HFF-Myc (cell line): ENCODE results near the gene CD2.

ENCODE experiments used
- DNase-seq: peaks from one replicate; pipeline ENCODE4 v3.0.0-alpha.2; 2011; ENCODE audit warnings: low read depth; ENCODE audit errors: extremely low read depth
- H3K4me3 ChIP-seq: replicated peaks from 2 replicates; pipeline ENCODE4 v1.5.1; 2011; ENCODE audit warnings: low read depth, mild to moderate bottlenecking, control low read depth, low read length
- TF ChIP-seq, protein P1 (sequence below): IDR thresholded peaks from 2 replicates; pipeline ENCODE4 v1.5.1; 2012; ENCODE audit warnings: mild to moderate bottlenecking, low read depth, low read length, control low read depth; ENCODE audit errors: missing control alignments

Gene CD2

DNA sequence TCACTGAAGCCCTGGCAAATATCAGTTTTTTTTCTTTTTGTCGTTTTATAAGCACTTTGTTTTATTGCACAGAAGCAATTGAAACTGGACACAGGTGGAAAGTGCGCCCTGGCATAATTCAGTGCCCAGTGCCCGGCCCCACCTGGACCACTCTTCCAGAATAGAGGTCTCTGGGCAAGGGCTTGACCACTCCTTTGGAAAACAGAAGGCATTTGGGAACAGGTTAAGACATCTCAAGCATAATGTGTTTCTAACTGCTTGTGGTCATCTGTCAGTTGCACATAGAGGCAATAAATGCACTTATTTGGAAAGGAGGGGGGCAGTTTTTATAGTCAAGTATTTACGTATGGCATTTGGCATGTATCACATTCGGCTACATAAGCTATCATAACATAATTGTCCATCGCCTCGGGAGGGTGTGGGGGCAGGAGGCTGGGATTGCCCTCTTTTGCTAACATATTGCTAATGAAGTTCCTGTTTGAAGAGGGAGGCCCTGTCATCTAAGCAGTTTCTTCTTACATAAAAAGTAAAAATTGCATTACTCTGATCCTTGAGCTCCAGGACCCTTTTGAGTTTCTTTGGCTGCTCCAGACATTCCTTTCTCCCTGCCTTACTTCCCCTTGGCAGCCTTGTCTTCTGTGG lies 14.7 kb upstream of the CD2 start:
- TF ChIP-seq, protein P1, sequence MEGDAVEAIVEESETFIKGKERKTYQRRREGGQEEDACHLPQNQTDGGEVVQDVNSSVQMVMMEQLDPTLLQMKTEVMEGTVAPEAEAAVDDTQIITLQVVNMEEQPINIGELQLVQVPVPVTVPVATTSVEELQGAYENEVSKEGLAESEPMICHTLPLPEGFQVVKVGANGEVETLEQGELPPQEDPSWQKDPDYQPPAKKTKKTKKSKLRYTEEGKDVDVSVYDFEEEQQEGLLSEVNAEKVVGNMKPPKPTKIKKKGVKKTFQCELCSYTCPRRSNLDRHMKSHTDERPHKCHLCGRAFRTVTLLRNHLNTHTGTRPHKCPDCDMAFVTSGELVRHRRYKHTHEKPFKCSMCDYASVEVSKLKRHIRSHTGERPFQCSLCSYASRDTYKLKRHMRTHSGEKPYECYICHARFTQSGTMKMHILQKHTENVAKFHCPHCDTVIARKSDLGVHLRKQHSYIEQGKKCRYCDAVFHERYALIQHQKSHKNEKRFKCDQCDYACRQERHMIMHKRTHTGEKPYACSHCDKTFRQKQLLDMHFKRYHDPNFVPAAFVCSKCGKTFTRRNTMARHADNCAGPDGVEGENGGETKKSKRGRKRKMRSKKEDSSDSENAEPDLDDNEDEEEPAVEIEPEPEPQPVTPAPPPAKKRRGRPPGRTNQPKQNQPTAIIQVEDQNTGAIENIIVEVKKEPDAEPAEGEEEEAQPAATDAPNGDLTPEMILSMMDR: no peak
- H3K4me3 ChIP-seq: no peak overlapping the region
- DNase-seq: no peak

DNA sequence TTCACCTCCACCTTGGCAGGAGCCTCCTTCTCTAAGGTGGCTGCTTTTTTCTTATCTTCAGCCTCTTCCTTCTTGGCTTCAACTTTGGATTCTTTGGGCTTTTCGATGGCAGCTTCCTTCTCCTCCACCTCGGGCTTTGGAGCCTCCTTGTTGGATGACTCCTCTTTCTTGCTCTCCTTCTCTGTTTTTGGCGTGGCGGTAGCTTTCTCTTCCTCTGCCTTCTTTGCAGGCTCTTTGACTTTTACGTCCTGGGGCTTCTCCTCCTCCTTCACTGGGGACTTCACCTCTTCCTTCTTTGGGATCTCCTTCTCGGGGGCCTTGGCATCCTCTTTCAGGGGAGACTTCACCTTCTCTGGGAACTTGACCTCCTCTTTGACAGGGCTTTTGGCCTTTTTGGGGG lies 13.9 kb upstream of the CD2 start:
- TF ChIP-seq, protein P1: no peak
- no peak overlapping the region for H3K4me3 ChIP-seq
- no peak for DNase-seq

DNA sequence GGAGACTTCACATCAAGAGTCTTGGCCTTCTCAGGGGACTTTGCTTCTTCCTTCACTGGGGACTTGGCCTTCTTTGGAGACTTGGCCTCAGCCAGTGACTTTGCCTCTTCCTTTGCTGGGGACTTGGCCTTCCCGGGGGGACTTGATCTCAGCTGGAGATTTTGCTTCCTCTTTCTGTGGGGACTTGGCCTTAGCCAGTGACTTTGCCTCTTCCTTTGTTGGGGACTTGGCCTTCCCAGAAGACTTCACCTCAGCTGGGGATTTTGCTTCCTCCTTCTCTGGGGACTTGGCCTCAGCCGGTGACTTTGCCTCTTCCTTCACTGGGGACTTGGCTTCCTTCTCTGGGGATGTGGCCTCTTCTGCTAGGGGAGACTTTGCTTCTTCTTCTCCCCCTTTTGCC lies 13.5 kb upstream of the CD2 start:
- TF ChIP-seq, protein P1: no peak
- no peak overlapping the region for H3K4me3 ChIP-seq
- no peak for DNase-seq

DNA sequence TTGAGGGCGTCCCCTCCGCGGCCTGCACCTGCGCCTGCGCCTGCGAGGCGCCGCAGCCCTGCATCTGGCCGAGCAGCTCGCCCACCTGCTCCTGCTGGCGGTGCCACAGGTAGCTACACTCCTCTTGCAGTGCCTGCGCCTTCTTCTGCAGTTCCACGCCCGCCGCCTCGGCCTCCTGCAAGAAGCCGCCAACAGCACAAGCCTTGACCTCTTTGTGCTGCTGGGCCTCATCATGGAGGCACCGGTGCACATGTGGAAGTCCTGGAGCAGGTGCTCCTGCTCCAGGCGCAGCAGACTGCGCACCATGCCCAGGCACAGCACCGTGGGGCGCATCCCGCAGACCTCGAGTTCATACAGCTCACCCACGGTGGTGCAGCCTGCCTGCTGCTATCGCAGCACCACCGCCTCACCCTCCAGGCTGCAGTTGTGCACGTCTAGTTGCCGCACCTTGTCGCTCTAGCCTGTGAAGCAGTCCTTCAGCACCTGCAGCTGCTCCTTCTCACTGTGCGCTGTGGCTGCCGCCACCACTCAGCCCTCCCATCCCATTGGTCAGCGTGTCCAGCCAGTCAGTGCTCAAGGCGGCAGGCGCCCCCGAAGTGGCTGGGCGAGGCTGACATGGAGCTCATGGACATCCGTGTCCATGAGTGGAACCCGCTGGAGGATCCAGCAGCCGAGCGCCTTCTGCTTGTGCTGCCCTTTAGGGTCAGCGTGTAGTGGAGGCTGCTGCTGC lies 12.2 kb upstream of the CD2 start:
- TF ChIP-seq, protein P1: no peak
- no peak overlapping the region for H3K4me3 ChIP-seq
- DNase-seq: no peak

DNA sequence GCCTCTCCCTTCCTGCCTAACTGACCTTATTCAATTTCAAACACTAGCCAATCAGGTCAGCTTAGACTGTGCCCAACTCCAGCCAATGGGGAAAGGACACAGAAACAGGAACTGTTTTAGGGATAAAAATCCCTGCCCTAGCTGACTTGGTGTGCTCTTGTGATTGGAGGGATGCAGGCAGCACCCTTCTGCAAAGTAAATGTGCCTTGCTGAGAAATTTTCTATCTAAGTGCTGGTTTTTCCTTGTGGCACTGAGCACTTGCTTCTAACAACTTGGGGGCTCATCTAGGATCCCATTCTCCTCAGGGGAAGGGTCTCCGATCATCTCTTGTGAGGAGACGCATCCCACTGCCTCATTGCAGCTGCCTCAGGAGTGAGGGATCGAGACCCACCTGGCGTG lies 10.7 kb upstream of the CD2 start:
- H3K4me3 ChIP-seq: no peak overlapping the region
- DNase-seq: no peak
- TF ChIP-seq, protein P1: no peak

DNA sequence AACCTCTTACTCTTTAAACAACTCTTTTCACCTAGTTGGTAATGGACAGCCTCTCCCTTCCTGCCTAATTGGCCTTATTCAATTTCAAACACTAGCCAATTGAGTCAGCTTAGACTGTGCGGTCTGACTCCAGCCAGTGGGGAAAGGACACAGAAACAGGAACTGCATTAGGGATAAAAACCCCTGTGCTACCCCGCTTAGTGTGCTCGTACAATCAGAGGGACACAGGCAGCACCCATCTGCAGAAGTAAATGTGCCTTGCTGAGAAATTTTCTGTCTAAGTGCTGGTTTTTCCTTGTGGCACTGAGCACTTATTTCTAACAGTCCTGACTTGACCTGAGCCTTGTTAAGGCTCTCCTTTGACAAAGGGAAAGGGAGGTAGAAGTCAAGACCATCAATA lies 6.0 kb upstream of the CD2 start:
- TF ChIP-seq, protein P1: no peak
- H3K4me3 ChIP-seq: no peak overlapping the region

More for the DNA sequence above, 6.0 kb upstream of the CD2 start:
- DNase-seq: no peak
